NT2/D1 (cell line): Measurements from ENCODE around the gene PRPF40B.
"Not testable (repeated sequence)": the region's sequence is repeated elsewhere in the genome, so short reads cannot be mapped to it uniquely, and the experiment has no call there.

ENCODE experiments used
- SUZ12 ChIP-seq: IDR thresholded peaks from 2 replicates; pipeline ENCODE4 v1.6.1; 2011; ENCODE audit not compliant: insufficient read length, insufficient read depth; ENCODE audit errors: extremely low read depth
- YY1 ChIP-seq: IDR thresholded peaks from 2 replicates; pipeline ENCODE4 v1.6.1; 2011; ENCODE audit not compliant: insufficient read length, insufficient read depth
- ZNF274 ChIP-seq: IDR thresholded peaks from 2 replicates; pipeline ENCODE4 v1.6.1; 2011; ENCODE audit warnings: mild to moderate bottlenecking, low read depth, low read length

- not testable (repeated sequence) for TF ChIP-seq ZNF274, YY1, SUZ12
Observed at GRCh38 chr12:49610785-49611184, 12.6 kb upstream of the PRPF40B start.
